Activated naive CD4-positive, alpha-beta T cell treated with anti-CD3 and anti-CD28 coated beads for 36 hours (primary cell): ENCODE results near the gene COL18A1. TPM values are rescaled to one million over a fixed set of nuclear protein-coding genes. Genes with fewer than 3 reads are reported as not detected.
A peak's percentile ranks its signal among the peaks of the same experiment; 100 is the strongest.

ENCODE experiments used
- CTCF ChIA-PET: fragments of 350-600 bp; sonication (Branson Sonifier 250); formaldehyde crosslinking; loops from one replicate; lab custom pipeline; 2021; ENCODE audit warnings: antibody characterized with exemption; lab: Charles Lee
- DNase-seq: peaks from one replicate; pipeline ENCODE4 v3.0.0-alpha.2; 2020
- H3K27ac Mint-ChIP-seq: one replicate; pipeline ENCODE4 v1.8.0; 2021; ENCODE audit warnings: mild to moderate bottlenecking, mixed read lengths
- H3K27me3 Mint-ChIP-seq: one replicate; pipeline ENCODE4 v1.8.0; 2021; ENCODE audit warnings: low read depth, mixed read lengths
- H3K36me3 Mint-ChIP-seq: one replicate; pipeline ENCODE4 v1.8.0; 2021; ENCODE audit warnings: low read depth, mixed read lengths
- H3K4me1 Mint-ChIP-seq: one replicate; pipeline ENCODE4 v1.8.0; 2021; ENCODE audit warnings: low read depth, mixed read lengths
- H3K4me3 Mint-ChIP-seq: one replicate; pipeline ENCODE4 v1.8.0; 2021; ENCODE audit warnings: mild to moderate bottlenecking, moderate library complexity, mixed read lengths
- H3K9me3 Mint-ChIP-seq: one replicate; pipeline ENCODE4 v1.8.0; 2021; ENCODE audit warnings: mixed read lengths
- intact Hi-C: fragments of 100-400 bp; cut with micrococcal nuclease; formaldehyde crosslinking; loops from one replicate; pipeline ENCODE4 v1.15.1; 2023
- total RNA-seq, 2 experiments: library from RNA; stranded (reverse); gene quantifications; one replicate each; pipeline ENCODE4 v1.2.3, GENCODE V29; 2021

Gene COL18A1
- total RNA-seq, 2 experiments from 2014 or later, result 10.3 to 12.6 TPM

DNA sequence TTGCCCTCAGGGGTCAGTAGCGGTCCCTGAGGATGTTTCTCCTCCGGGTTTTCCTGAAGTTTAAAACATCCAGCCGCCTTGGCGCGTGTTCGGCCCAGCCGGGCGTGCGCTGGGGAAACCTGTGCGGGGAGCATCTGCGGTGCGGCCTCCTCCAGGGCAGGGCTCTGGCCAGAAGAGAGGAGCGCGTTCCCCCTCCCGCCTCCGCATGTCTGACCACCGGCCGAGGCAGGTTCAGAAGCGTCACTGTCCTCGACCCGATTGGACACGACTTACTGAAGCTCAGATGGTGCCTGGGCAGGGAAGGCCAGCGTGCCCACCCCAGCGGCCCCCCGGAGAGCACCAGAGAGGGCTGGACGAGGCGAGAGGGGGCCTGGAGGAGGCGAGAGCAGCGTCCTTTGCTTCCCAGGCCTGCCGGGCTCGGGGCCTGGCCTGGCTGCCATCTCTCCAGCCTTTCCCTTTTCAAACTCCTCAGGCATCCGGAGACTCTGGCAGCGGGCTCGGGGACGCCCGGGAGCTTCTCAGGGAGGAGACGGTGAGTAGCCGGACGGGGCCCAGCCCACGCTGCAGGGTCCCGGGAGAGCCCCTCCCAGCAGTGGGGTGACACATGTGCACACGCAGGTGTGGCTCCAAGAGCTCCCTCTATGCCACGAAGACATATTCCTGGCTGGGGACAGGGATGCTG lies 70.2 kb downstream of the COL18A1 start:
- H3K4me3 Mint-ChIP-seq, result no peak overlapping the region
- no peak overlapping the region for H3K27ac Mint-ChIP-seq
- intact Hi-C loops, result no loop called here
- CTCF ChIA-PET, result no interaction called here
- no peaks in the 10 kb centered on the region for H3K36me3 Mint-ChIP-seq
- peaks cover 38% of the 10 kb centered on the region for H3K4me1 Mint-ChIP-seq
- DNase-seq, result no peak
- H3K9me3 Mint-ChIP-seq, result no peaks in the 10 kb centered on the region
- H3K27me3 Mint-ChIP-seq, result no peaks in the 10 kb centered on the region

DNA sequence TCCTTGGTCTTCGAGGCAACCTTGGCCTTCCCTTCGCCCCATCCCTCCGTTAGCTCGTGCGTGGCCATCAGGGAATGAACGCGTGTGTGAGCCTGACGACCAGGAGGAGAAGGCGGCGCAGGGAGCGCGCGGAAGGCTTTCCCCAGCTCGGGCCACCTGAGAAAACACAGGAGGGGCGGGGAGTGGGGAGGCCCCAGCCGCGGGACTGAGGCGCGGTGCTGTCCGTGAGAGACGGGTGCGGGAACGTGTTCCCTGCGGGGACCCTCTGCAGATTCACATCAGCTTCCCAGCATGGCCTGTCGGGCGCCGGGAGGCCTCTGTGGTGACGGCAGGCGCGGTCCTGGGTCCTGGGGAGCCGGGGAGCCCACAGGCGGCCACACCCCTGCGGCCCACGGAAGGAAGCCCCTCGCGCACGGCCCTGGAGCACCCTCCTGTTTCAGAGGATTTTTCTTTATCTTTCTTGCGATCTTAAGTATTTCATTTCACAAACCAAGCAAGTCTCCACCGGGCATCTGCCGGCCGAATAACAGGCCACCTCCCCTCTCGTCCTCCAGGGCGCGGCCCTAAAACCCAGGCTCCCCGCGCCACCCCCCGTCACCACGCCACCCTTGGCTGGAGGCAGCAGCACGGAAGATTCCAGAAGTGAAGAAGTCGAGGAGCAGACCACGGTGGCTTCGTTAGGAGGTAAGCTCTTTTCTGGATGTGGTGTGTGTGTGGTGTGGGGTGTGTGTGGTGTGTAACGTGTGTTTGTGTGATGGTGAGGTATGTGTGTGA lies 71.0 kb downstream of the COL18A1 start:
- Mint-ChIP-seq H3K36me3 (no peaks in the 10 kb centered on the region), H3K27ac (peak overlapping the region; percentile 28)

DNA sequence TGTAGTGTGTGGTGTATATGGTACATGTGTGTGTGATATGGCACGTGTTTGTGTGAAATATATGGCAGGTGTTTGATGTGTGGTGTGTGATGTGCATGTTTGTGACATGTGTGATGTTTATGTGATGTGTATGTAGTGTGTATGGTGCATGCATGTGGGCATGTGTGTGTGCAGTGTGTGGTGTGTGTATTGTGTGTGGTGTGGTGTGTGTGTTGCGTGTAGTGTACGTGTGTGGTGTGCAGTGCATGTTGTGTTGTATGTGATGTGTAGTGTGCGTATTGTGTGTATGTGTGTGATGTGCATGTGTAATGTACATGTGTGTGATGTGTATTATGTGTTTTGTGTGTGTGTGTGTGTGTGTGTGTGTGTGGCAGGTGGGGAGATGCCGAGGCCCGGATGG lies 71.6 kb downstream of the COL18A1 start:
- CTCF ChIA-PET, result interaction anchor here (0.8 kb wide), 1 partner anchor 12 kb away, joined by 3 read pairs; no protein-coding TSS in a partner anchor
- Mint-ChIP-seq H3K4me1 (peaks cover 27% of the 10 kb centered on the region), H3K4me3 (no peak overlapping the region), H3K36me3 (no peaks in the 10 kb centered on the region), H3K27me3 (no peaks in the 10 kb centered on the region), H3K27ac (peak overlapping the region; percentile 28), H3K9me3 (no peaks in the 10 kb centered on the region)
- intact Hi-C loops, result no loop called here
- no peak for DNase-seq

More for the DNA sequence above, 71.0 kb downstream of the COL18A1 start:
- H3K9me3 Mint-ChIP-seq, result no peaks in the 10 kb centered on the region
- H3K4me1 Mint-ChIP-seq, result peaks cover 33% of the 10 kb centered on the region
- no peak overlapping the region for H3K4me3 Mint-ChIP-seq
- DNase-seq, result no peak
- CTCF ChIA-PET, result no interaction called here
- no peaks in the 10 kb centered on the region for H3K27me3 Mint-ChIP-seq
- intact Hi-C loops, result no loop called here

DNA sequence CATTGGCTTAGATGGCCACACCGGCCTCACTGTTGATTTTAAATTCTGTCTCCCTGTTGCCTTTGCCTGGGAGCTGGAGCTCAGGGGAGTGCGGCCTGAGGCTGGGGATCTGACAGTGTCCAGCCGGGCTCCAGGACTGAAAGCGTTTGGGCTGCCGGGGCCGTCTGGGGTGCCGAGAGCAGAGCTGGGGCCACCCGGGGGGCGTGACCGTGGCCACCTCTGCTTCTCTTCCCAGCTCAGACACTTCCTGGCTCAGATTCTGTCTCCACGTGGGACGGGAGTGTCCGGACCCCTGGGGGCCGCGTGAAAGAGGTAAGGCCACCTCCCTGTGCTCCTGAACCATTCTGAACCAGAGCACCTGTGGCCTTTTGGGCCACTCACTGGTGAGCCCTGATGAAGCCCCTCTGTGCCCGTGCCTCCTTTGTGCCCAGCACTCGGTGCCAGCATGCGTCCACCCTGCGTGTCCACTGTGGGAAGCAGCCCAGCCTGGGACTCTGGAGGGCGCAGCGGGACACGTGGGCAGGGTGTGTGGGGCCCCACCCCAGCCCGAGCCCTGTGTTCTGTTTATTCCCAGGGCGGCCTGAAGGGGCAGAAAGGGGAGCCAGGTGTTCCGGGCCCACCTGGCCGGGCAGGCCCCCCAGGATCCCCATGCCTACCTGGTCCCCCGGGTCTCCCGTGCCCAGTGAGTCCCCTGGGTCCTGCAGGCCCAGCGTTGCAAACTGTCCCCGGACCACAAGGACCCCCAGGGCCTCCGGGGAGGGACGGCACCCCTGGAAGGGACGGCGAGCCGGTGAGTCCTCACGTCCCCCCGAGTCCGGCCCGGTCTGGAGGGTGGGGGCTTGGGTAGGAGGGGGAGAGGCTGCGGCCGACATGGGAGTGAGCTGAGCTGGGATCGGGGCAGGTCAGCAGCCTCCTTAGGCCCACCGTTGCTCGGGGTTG lies 72.5 kb downstream of the COL18A1 start:
- intact Hi-C loops, result loop anchor here (1.0 kb wide), 6 partner anchors 74 to 403 kb away; no protein-coding TSS in a partner anchor
- Mint-ChIP-seq H3K27ac (peak overlapping the region; percentile 94), H3K4me3 (peak overlapping the region; percentile 71), H3K27me3 (no peaks in the 10 kb centered on the region), H3K36me3 (no peaks in the 10 kb centered on the region), H3K4me1 (peaks cover 26% of the 10 kb centered on the region), H3K9me3 (no peaks in the 10 kb centered on the region)
- CTCF ChIA-PET, result interaction anchor here (0.6 to 1.8 kb wide), 6 partner anchors 8 to 342 kb away, joined by 3 to 8 read pairs (median 4); no protein-coding TSS in a partner anchor
- no peak for DNase-seq

DNA sequence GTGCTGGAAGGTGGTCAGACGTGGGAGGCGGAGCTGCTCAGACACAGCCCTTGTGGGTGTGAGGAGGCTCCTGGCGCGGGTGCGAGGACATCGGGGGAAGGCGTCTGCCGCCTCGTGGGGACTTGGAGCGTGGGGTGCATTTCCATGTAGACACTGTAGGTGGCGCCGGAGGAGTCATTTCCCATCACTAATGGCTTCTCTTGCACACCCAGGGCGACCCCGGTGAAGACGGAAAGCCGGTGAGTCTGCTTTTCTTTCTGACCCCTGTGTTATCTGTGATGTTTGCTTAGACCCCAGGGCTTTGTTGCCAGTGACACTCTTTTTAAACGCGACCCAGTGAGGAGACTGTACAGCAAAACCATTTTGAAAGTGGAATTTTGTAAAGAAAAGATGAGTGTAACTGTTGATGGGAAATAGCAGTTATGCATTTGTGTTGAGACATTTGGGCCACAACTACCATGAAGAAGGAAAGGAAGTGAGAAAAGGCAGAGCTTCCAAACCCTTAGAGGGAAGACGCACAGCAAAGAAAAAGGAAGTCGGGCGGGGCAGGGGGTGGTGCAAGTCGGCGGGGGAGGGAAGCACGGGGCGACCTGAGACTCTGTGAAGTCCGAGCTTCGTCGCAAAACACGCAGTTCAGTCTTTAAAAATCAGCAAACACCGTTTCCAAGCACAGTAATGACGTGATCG lies 73.3 kb downstream of the COL18A1 start:
- CTCF ChIA-PET, result interaction anchor here (0.5 to 1.8 kb wide), 6 partner anchors 9 to 372 kb away, joined by 3 to 8 read pairs (median 4); no protein-coding TSS in a partner anchor
- peaks cover 30% of the 10 kb centered on the region for H3K4me1 Mint-ChIP-seq
- H3K27me3 Mint-ChIP-seq, result no peaks in the 10 kb centered on the region
- peak overlapping the region; percentile 71 for H3K4me3 Mint-ChIP-seq
- peak overlapping the region; percentile 94 for H3K27ac Mint-ChIP-seq
- intact Hi-C loops, result loop anchor here (1.0 kb wide), 6 partner anchors 73 to 402 kb away; no protein-coding TSS in a partner anchor
- H3K36me3 Mint-ChIP-seq, result no peaks in the 10 kb centered on the region
- peak; percentile 90 for DNase-seq
- H3K9me3 Mint-ChIP-seq, result no peaks in the 10 kb centered on the region

DNA sequence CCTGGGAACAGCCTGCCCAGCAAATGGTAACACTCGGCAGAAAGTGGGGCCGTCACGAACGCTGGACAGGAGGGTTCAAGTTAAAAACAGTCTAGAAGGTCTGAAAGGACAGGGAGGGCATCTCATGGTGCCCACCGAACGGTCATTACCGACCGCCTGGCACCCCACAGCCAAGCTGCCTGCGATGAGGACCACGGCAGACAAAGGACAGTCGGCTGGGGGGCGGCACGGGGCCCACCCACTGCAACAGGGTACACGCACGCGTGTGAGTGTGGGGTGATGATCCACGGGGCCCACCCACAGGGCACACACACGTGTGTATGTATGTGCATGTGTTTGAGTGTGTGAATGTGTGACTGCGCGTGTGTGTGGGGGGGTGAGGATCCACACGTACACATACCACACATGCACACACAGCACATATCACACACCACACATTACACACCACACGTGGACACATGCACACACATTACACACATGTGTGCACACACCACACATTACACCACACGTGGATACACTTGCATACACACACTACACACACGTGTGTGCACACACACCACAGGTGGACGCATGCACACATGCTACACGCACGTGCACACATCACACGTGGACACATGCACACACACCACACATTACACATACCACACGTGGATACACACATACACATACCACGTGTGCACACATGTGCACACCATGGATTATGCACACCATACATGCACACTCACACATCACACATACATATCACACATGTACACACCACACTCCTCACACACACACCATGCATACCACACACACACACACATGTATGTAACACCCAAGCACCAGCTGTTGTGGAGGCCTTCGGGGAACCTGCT lies 74.1 kb downstream of the COL18A1 start:
- intact Hi-C loops, result loop anchor here (1.0 kb wide), 6 partner anchors 72 to 401 kb away; no protein-coding TSS in a partner anchor
- Mint-ChIP-seq H3K4me3 (peak overlapping the region; percentile 71), H3K27ac (peak overlapping the region; percentile 94), H3K36me3 (no peaks in the 10 kb centered on the region), H3K4me1 (peaks cover 30% of the 10 kb centered on the region), H3K27me3 (no peaks in the 10 kb centered on the region), H3K9me3 (peaks cover 1% of the 10 kb centered on the region)
- DNase-seq, result no peak
- CTCF ChIA-PET, result interaction anchor here (0.5 to 1.8 kb wide), 5 partner anchors 9 to 371 kb away, joined by 3 to 8 read pairs (median 3); no protein-coding TSS in a partner anchor

DNA sequence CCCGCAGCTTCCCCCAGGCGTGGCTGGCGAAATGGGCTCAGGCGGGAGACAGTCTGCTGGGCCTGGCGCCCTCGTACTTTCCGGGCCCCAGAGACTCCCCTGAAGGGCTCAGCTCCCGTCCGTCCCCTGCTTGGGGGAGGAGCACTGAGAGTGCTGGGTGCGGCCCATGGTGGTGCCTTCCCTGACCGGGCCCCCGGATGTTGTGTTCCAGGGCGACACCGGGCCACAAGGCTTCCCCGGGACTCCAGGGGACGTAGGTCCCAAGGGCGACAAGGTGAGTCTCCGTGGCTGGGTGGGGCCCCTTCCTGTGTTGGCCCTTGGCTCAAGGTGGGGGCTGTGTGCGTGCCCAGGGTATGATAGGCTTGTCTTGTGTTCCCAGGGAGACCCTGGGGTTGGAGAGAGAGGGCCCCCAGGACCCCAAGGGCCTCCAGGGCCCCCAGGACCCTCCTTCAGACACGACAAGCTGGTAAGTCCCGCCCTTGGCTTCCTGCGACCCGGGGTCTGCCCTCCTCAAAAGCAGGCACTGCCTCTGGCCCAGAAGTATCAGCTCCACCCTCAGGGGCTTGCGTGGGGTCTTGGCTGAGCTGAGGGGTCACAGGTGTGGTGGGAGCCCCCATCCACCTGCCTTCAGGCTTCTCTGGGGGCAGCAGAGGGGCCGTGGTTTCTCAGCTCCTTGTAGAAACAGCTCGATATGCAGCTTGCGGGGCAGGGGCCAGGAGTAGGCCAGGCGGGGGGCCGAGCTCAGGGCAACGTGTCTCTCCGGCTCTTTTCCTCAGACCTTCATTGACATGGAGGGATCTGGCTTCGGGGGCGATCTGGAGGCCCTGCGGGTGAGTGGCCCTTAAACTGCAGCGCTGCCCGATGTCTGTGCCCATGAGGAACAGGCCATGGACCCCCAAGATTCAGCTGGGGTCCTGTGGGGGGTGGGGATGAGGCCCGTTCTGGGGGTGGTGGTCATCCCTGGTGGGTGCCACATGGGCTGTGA lies 75.0 kb downstream of the COL18A1 start:
- Mint-ChIP-seq H3K27ac (peak overlapping the region; percentile 65), H3K27me3 (no peaks in the 10 kb centered on the region), H3K4me3 (peak overlapping the region; percentile 71), H3K9me3 (peaks cover 3% of the 10 kb centered on the region), H3K4me1 (peaks cover 30% of the 10 kb centered on the region), H3K36me3 (no peaks in the 10 kb centered on the region)
- DNase-seq, result peak; percentile 32
- intact Hi-C loops, result no loop called here
- CTCF ChIA-PET, result no interaction called here

DNA sequence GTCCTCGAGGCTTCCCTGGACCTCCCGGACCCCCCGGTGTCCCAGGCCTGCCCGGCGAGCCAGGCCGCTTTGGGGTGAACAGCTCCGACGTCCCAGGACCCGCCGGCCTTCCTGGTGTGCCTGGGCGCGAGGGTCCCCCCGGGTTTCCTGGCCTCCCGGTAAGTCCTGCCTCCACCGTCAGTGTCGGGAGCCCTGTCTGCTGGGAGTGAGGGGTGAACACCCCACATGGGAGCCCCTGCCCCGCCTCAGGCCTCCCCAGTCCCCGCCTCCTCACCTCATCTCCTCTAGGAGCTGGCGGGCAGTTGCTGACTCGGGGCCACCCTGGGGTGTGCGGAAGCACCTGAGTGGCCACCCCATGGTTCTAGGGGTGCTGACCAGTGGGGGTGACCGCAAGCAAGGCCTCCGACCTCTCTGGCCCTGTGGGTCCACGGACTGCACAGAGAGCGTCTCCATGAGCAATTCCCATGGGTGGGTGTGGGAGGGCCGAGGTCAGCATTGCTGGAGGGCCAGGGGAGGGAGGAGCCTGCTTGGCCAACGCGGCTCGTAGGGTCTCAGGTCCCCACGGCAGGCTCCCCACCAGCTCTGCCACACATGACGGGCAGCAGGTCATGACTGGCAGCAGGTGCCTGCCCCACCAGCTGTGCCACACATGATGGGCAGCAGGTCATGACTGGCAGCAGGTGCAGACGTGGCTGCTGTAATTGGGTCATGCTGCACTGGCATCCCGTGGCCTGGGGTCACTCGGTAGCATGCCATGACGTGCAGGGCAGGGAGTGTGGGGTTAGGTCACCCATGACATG lies 75.9 kb downstream of the COL18A1 start:
- intact Hi-C loops, result no loop called here
- peaks cover 30% of the 10 kb centered on the region for H3K4me1 Mint-ChIP-seq

DNA sequence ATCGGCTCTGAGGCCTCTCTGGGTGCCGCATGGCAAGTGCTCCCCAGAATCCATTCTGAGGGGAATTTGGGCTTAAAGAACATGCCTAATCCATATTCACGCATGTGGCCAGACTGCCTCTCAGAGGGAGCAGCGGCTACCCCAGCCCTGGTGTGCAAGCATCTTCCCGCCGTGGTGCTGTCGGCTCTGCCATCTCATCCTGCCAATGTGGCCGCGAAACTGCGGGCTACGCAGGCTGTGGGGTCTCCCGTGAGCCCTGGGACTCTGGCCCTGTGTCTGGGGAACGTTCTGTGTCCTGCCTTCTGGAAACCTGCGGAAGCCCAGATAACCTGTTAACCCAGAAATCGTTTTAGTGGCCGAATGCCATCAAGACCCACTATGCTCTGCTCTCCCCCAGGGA lies 76.6 kb downstream of the COL18A1 start:
- DNase-seq, result no peak
- Mint-ChIP-seq H3K27ac (no peak overlapping the region), H3K4me3 (no peak overlapping the region), H3K36me3 (no peaks in the 10 kb centered on the region), H3K9me3 (peaks cover 3% of the 10 kb centered on the region), H3K4me1 (peaks cover 27% of the 10 kb centered on the region), H3K27me3 (no peaks in the 10 kb centered on the region)
- CTCF ChIA-PET, result no interaction called here
- intact Hi-C loops, result no loop called here

More for the DNA sequence above, 75.9 kb downstream of the COL18A1 start:
- Mint-ChIP-seq H3K4me3 (no peak overlapping the region), H3K27ac (no peak overlapping the region), H3K27me3 (no peaks in the 10 kb centered on the region), H3K9me3 (peaks cover 3% of the 10 kb centered on the region), H3K36me3 (no peaks in the 10 kb centered on the region)
- CTCF ChIA-PET, result no interaction called here
- DNase-seq, result no peak
